Loucy (cell line): ENCODE results near the gene LCN12.

Source experiments
- CTCF ChIP-seq: fragments of 200-600 bp; sonication (generic); conservative IDR thresholded peaks from 2 replicates; pipeline ENCODE4 v1.5.1; 2014; ENCODE audit warnings: mild to moderate bottlenecking, antibody characterized with exemption, low read length
- EZH2phosphoT487 ChIP-seq: fragments of 200-600 bp; IDR thresholded peaks from 2 replicates; pipeline ENCODE4 v1.6.1; 2018; ENCODE audit warnings: antibody characterized with exemption, mild to moderate bottlenecking, moderate library complexity, borderline replicate concordance

- TF ChIP-seq CTCF (no peak), EZH2phosphoT487 (no peak)
Observed at GRCh38 chr9:136936645-136937170, 15.4 kb upstream of the LCN12 start.
